Measurements from ENCODE around the gene RNF31.

DNA sequence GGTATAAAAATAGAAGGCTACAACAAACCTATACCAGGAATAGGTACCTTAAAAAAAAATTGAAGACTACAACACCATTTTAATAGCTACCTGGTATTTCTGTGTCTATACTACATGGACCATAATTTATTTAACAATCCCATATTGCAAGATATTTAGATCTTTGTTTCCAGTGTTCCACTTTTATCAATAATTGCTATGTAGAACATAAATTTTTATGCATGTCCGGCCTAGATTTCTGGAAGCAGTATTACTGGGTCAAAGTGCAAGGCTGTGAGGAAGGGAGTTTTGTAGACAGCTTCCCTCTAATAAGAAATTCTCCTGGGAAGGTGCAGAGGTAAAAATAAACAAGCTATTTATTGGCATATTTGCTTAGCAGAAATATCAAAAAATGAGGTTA is 36.8 kb upstream of the RNF31 start:
- TF ChIP-seq NPAS2 (CRISPR knock-in tag; IDR thresholded peaks at IDR 0.05; ENCODE audit: borderline replicate concordance) (no peak), STAT5B (CRISPR knock-in tag; IDR thresholded peaks at IDR 0.05) (no peak), ZNF20 (CRISPR knock-in tag; IDR thresholded peaks at IDR 0.05) (no peak), HNF4G (IDR thresholded peaks at IDR 0.05; ENCODE audit: borderline replicate concordance, low read depth, low read length) (no peak), HNF4G (CRISPR knock-in tag; IDR thresholded peaks at IDR 0.05; ENCODE audit: borderline replicate concordance, low read depth) (no peak), ZNF224 (CRISPR knock-in tag; IDR thresholded peaks at IDR 0.05) (no peak), ZNF263 (CRISPR knock-in tag; IDR thresholded peaks at IDR 0.05) (no peak), SUZ12 (IDR thresholded peaks at IDR 0.05; ENCODE audit: low read depth, low read length) (no peak), ZNF317 (CRISPR knock-in tag; IDR thresholded peaks at IDR 0.05) (no peak), POLR2A (IDR thresholded peaks at IDR 0.05; ENCODE audit: insufficient read depth in 1 of 2, low read depth in 2 of 2, low read length in 2 of 2) (no peak), SMARCE1 (IDR thresholded peaks at IDR 0.05; ENCODE audit: borderline replicate concordance) (no peak), NR2F2 (IDR thresholded peaks at IDR 0.05; ENCODE audit: borderline replicate concordance, low read depth) (no peak)
- TF ChIP-seq, protein P1, sequence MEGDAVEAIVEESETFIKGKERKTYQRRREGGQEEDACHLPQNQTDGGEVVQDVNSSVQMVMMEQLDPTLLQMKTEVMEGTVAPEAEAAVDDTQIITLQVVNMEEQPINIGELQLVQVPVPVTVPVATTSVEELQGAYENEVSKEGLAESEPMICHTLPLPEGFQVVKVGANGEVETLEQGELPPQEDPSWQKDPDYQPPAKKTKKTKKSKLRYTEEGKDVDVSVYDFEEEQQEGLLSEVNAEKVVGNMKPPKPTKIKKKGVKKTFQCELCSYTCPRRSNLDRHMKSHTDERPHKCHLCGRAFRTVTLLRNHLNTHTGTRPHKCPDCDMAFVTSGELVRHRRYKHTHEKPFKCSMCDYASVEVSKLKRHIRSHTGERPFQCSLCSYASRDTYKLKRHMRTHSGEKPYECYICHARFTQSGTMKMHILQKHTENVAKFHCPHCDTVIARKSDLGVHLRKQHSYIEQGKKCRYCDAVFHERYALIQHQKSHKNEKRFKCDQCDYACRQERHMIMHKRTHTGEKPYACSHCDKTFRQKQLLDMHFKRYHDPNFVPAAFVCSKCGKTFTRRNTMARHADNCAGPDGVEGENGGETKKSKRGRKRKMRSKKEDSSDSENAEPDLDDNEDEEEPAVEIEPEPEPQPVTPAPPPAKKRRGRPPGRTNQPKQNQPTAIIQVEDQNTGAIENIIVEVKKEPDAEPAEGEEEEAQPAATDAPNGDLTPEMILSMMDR (CRISPR knock-in tag; IDR thresholded peaks at IDR 0.05): no peak
- TF ChIP-seq, protein P2, sequence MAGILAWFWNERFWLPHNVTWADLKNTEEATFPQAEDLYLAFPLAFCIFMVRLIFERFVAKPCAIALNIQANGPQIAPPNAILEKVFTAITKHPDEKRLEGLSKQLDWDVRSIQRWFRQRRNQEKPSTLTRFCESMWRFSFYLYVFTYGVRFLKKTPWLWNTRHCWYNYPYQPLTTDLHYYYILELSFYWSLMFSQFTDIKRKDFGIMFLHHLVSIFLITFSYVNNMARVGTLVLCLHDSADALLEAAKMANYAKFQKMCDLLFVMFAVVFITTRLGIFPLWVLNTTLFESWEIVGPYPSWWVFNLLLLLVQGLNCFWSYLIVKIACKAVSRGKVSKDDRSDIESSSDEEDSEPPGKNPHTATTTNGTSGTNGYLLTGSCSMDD (CRISPR knock-in tag; IDR thresholded peaks at IDR 0.05): no peak
- TF ChIP-seq, protein P3, sequence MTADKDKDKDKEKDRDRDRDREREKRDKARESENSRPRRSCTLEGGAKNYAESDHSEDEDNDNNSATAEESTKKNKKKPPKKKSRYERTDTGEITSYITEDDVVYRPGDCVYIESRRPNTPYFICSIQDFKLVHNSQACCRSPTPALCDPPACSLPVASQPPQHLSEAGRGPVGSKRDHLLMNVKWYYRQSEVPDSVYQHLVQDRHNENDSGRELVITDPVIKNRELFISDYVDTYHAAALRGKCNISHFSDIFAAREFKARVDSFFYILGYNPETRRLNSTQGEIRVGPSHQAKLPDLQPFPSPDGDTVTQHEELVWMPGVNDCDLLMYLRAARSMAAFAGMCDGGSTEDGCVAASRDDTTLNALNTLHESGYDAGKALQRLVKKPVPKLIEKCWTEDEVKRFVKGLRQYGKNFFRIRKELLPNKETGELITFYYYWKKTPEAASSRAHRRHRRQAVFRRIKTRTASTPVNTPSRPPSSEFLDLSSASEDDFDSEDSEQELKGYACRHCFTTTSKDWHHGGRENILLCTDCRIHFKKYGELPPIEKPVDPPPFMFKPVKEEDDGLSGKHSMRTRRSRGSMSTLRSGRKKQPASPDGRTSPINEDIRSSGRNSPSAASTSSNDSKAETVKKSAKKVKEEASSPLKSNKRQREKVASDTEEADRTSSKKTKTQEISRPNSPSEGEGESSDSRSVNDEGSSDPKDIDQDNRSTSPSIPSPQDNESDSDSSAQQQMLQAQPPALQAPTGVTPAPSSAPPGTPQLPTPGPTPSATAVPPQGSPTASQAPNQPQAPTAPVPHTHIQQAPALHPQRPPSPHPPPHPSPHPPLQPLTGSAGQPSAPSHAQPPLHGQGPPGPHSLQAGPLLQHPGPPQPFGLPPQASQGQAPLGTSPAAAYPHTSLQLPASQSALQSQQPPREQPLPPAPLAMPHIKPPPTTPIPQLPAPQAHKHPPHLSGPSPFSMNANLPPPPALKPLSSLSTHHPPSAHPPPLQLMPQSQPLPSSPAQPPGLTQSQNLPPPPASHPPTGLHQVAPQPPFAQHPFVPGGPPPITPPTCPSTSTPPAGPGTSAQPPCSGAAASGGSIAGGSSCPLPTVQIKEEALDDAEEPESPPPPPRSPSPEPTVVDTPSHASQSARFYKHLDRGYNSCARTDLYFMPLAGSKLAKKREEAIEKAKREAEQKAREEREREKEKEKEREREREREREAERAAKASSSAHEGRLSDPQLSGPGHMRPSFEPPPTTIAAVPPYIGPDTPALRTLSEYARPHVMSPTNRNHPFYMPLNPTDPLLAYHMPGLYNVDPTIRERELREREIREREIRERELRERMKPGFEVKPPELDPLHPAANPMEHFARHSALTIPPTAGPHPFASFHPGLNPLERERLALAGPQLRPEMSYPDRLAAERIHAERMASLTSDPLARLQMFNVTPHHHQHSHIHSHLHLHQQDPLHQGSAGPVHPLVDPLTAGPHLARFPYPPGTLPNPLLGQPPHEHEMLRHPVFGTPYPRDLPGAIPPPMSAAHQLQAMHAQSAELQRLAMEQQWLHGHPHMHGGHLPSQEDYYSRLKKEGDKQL (CRISPR knock-in tag; IDR thresholded peaks at IDR 0.05; ENCODE audit: low read depth): no peak

Measured in HepG2 (cell line).